Myocyte (in vitro differentiated cells): ENCODE data around the gene HS3ST2. TPM values are rescaled to one million over a fixed set of nuclear protein-coding genes. Genes with fewer than 3 reads are reported as not detected.
"Not testable (repeated sequence)": the region's sequence is repeated elsewhere in the genome, so short reads cannot be mapped to it uniquely, and the experiment has no call there.

Experiments used
- DNase-seq: peaks from one replicate; pipeline ENCODE4 v3.0.0-alpha.2; 2012; ENCODE audit warnings: low read depth
- total RNA-seq: library from RNA; depleted of rRNA; stranded (reverse); fragments of >200 nt; gene quantifications from 2 replicates; pipeline ENCODE4 v1.2.3, GENCODE V29; 2014

HS3ST2 gene
- total RNA-seq, 1 donor from 2014 or later: not detected

DNA sequence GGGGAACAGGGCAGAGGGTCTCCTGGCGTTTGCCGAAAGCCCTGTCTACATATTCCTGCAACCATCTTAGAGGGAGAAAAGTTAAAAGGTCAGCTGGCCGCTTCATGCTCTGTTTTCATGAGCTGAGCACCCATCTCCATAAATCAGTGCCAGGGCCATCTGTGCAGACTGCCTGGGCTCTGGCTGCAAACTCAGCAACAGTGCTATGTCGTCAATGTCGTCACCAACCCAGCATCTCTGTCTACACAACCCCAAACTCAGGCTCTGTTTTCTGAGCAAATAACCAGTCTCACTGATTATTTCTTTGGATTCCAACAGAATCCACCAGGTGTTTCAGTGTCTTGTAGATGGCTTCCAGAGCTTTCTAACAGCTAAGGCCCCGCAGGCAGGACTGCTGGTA lies 65.0 kb downstream of the HS3ST2 start:
- no peak for DNase-seq

- no peak for DNase-seq
Measured at GRCh38 chr16:22879466-22879865, 65.5 kb downstream of the HS3ST2 start.

DNA sequence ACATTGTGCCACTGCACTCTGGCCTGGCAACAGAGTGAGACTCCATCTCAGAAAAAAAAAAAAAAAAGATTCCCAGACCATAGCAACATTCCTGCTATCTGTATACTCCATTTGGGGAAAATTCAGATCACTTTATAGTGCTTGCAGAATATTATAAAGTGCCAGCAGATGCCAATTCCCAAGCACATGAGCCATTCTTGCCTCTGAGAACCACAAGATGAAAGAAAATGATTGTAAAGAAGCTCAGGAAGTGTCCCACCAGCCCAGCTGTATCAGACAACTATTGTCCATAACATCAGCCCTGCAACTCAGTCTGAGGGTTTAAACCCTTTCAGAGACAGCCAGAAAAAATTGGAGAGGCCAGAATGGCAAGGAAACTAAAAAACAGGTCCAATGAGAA lies 69.0 kb downstream of the HS3ST2 start:
- no peak for DNase-seq

- no peak for DNase-seq
Measured at GRCh38 chr16:22885951-22886350, 72.0 kb downstream of the HS3ST2 start.

GRCh38 chr16:22886927-22887326 lies 73.0 kb downstream of the HS3ST2 start:
- DNase-seq: no peak

GRCh38 chr16:22887445-22887844 lies 73.5 kb downstream of the HS3ST2 start:
- no peak for DNase-seq

GRCh38 chr16:22888791-22889190 lies 74.8 kb downstream of the HS3ST2 start:
- peak; percentile 20 for DNase-seq

DNA sequence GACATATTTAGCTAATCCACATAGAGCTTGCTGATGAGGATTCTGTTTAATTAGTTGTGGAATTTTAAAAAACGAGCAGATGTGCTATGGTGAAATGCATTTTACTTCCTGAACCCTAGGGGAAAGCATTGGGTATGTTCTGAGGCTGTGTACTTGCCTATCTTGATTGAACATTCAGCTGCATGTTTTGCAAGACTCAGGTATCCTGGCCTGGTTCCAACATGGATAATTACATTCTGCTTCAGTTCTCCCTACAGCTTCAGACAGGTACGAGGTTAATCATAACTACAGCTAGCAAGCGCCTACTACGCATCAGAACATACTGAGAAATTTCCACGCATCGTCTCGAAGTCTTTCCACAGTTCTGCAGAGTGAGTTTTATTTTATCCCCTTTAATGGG lies 77.0 kb downstream of the HS3ST2 start:
- no peak for DNase-seq

GRCh38 chr16:22897184-22897583 lies 83.2 kb downstream of the HS3ST2 start:
- no peak for DNase-seq

- DNase-seq: no peak
Measured at GRCh38 chr16:22898131-22898530, 84.2 kb downstream of the HS3ST2 start.

DNA sequence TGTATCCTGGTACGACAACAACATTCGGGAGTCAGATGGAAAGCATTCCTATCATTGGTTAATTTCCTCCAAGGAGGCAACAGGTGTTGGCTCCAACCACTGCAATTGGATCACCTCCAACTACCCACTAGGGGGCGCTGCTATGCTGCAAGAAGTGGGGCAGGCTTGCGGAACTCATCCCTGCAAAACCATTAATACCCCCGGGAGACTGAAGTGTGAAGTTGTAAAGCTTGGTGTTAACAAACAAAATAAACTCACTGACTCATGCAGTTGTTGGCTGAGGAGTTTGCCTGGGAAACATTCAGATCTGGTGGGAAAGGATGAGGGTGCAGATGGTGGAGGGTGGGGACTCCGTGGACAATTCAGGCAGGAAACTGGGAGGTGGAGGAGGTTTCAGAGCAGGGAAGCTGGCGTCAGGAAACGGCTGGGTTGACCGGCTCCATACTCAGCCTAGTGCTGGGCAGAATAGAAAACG lies 84.9 kb downstream of the HS3ST2 start:
- DNase-seq: peak; percentile 59

DNA sequence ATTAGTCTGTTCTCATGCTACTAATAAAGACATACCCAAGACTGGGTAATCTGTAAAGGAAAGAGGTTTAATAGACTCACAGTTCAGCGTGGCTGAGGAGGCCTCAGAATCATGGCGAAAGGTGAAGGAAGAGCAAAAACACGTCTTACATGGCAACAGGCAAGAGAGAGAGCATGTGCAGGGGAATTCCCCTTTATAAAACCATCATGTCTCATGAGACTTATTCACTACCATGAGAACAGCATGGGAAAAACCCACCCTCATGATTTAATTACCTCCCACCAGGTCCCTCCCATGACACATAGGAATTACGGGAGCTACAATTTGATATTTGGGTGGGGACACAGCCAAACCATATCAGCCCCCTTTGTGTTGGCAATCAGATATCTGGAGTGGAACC lies 85.6 kb downstream of the HS3ST2 start:
- DNase-seq: not testable (repeated sequence)

DNA sequence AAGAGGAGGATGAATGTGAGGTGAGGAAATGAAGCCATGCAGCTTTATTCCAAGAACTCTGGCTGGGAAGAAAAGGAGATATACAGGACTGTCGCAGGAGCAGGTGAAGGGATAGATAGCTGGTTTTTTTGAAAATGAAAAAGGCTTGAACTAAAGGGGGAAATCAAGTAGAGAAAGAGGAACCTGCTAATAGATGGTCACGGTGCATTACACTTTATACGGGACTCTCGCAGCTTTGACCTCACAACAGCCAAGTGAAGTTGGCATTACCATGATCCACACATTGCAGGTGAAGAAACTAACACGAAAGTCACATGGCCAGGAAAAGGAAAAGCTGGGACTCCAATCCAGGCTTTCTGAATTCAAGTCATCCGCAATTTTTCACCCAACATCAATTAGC lies 86.9 kb downstream of the HS3ST2 start:
- no peak for DNase-seq

DNA sequence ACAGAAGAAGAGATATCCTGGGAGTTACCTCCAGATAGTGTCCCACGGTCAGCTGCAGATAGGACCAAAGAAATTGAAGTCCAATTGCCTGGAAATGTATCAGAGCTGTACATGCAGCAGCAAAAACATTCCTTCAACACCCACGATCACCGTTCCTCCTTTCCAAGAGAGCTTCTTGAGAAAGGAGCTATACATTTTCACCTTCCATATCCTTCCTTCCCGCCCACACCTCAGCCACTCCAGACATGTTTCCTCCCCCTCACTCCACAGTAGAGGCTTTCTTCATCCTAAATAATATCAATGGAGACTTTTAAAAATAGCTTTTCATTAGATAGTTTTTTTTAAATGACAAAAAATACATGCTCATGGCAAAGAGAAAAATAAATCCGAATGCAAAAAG lies 87.6 kb downstream of the HS3ST2 start:
- no peak for DNase-seq

DNA sequence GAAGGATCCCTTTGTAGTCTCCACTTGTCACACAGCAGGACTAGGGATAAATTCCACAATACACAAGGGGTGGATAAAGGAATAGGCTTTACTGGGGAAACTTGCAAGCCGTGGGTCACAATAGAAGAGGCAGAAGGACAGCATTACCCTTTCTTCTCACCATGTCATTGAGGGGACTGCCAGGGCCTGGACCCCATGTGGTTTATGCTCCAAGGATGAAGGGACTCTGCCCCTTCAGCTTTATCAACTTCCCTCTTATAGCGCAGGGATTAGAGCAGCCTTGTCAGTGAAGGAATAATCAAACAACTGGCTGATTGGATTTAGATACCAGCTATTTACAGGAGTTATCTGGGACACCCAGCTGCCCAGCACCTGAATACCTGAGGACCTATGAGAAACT lies 89.8 kb downstream of the HS3ST2 start:
- DNase-seq: no peak

DNA sequence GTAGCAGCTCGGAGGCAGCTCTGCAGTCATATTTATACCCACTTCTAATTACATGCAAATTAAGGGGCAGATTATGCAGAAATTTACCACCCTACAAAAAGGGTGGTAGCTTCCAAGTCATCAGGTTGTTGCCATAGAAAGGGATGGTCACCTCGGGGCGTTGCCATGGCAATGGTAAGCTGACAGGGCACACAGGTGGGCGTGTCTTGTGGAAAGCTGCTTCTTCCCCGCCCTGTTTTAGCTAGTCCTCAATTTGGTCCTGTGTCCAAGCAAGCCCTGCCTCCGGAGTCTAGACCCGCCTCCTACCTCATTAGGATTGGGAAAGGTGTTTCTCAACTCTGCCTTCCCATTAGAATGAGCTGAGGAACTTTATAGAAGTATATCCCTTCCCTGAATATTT lies 98.7 kb downstream of the HS3ST2 start:
- DNase-seq: no peak

GRCh38 chr16:22915003-22915402 lies 101.0 kb downstream of the HS3ST2 start:
- no peak for DNase-seq

DNA sequence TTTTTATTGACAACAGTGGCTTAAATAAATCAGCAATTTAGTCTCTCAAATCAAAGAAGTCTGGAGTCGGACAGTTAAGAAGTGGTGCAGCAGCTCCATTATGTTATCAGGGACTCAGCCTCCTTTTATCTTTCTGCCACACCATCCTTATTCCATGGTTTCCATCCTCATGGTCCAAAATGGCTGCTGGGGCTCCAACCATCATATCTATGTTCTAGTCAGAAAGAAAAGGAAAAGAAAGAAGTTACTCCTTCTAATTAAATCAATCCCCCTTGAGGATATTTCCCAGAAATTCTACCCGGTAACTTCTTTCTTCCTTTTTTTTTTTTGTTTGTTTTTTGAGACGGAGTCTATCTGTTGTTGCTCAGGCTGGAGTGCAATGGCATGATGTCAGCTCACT lies 109.5 kb downstream of the HS3ST2 start:
- no peak for DNase-seq

DNA sequence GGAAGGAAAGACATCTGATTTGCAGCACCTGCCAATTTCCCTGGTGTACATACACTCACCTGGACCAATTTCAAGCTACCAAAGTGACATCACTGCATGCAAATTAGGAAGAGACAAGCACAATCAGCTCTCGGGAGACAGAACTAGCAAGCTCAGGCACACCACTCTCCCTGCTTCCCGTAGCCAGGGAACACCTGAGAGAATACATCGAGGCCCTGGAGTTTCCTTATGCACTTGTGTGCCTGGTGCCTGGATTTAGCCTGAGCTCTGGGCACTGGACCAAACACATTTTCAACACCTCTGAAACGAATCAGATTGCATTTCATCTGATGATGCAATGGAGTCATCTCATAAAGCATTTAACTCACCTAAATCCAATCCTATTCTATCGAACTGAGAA lies 110.5 kb downstream of the HS3ST2 start:
- no peak for DNase-seq

DNA sequence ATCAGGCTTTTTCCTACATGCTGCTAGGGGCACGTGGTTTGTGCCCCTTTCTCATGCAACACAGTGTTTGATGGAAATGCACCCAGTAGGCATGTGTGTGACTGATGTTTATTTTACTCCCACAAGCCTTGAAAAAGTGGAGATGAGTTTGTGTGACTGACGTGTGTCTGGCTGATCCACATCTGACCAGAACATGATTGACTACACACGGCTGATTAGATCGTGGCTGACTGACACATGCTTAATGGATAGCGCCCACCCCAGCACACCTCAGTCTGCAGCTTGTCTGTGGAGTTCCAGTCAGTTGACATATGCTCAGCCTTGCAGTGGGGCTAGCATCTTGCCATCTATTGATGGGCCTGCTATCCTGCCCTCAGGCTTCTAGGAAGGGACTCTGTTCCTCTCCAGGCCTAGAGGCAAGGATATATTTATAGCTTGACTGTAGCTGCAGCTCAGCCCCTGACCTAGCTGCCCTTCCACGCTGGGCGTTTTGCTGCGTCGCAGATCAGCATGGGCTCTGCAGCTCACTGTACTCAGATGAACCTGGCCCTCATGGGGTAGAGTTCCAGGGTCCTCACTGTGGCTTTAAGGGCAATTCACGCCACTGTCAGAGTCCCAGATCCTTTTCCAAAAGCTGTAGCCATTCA lies 112.3 kb downstream of the HS3ST2 start:
- no peak for DNase-seq

DNA sequence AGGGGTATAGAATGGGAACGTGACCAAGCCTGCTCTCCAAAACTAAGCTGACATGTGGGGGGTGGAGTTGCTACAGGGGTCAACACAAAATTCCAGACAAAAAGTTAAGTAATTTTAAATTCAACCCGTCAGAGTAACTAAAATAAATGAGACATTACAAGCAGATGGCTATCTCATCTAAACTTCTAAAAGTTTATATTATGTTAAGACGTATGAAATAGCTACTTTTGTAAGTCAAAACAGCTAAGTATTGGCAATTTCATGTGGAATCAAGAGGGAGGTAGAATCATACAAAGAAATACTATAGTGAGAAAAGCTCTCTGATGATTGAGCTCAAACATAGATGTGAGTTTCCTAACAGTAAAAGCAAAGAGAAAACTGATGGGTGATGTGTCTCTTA lies 113.3 kb downstream of the HS3ST2 start:
- no peak for DNase-seq

- DNase-seq: no peak
Measured at GRCh38 chr16:22928882-22929435, 115.0 kb downstream of the HS3ST2 start.

- no peak for DNase-seq
Measured at GRCh38 chr16:22929461-22929860, 115.5 kb downstream of the HS3ST2 start.
